ENCODE data around the gene NAPEPLD. TPM values are rescaled to one million over a fixed set of nuclear protein-coding genes. Genes with fewer than 3 reads are reported as not detected.
A peak's percentile ranks its signal among the peaks of the same experiment; 100 is the strongest.

The NAPEPLD gene
- polyA plus RNA-seq, 6 donors from 2014 or later = 6.0 to 9.6 (median 6.6) TPM

DNA sequence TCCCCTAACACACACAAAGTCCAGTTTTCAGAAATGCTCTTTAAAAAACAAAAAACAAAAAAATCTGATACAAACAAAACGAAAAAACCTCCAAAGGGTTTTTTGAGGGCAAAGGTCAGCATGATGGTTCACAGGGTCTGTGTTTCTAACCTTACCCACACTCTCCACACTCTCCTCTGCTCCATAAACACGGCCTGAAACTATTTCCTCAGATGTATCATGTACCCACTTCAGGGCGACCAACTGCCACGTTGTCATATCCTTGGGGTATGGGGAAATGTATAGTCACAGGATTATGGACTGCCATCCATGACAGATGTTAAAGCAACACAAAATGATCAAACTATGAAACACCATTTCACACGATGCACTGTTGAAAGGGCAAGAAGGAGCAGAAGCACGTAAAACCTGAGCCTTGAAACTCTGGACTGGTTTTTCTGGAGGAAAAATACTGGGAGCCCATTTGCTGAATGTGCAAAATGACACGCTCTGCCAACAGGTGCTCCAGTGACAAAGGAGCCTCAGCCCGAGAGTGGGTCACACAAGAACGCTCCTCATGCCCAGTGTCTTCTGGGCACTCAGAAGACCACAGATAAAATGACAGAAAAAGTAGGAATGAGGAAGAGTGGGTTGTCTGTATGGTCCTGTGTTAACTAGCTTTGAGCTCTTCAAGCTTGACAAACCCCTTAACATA is 15.8 kb downstream of the NAPEPLD start:
- H3K4me3 Mint-ChIP-seq = peak overlapping the region in 1 of 8 donors; percentile 1
- H3K36me3 Mint-ChIP-seq = peaks cover 4 to 10% of the 10 kb centered on the region in 2 donors
- peaks cover 25 to 31% (median 27%) of the 10 kb centered on the region in 3 donors for H3K4me1 Mint-ChIP-seq
- H3K27me3 Mint-ChIP-seq = no peaks in the 10 kb centered on the region
- peak overlapping the region in 2 of 6 donors; percentile 5 to 42 for H3K27ac Mint-ChIP-seq
- DNase-seq = no peak
- no peak for ATAC-seq (ENCODE audit: low read depth in 2 of 2)
- no peaks in the 10 kb centered on the region for H3K9me3 Mint-ChIP-seq

- Mint-ChIP-seq H3K9me3 (no peaks in the 10 kb centered on the region), H3K4me3 (no peak overlapping the region), H3K4me1 (peaks cover 27 to 38% (median 33%) of the 10 kb centered on the region in 3 donors), H3K36me3 (peaks cover 17 to 19% of the 10 kb centered on the region in 2 donors), H3K27me3 (no peaks in the 10 kb centered on the region), H3K27ac (no peak overlapping the region)
- DNase-seq (no peak), ATAC-seq (ENCODE audit: low read depth in 2 of 2) (no peak)
These were observed 17.8 kb downstream of the NAPEPLD start for GRCh38 chr7:103130901-103131624.

DNA sequence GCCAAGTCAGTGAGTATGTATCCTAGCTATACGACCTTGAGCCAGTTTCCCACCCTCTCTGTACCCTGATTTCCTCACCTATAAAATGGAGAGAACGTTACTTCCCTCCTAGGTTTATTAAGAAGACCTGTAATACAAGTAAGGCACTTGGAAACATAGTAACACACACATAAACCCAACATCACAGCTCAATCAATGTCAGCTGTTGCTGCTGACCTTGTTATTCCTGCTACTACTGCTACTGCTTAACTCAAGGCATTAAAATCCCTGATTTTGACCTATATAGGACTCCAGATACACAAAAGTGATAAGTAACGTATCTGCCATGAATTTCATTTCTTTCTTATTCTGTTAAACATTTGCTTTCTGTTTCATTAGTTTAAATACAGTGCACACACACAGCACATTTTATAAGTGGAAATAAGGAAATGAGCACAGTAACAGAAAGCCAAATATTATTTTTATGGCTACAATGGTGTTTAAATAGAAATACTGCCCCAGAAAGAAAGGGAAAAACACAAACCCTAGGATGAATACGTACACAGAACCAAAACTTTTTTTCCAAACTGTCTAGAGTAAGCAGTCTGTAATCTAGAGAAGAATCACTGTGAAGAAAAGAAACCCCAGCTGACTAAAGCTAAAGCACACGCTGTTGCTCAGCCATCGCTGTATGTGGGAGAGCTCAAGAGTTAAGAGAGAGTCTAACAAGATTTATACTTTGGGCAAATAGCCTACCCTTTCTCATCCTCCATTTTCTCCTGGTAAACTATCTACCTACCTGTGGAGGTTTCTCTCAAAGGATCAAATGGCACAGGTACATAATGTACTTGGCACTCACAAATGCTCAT is 19.0 kb downstream of the NAPEPLD start:
- ATAC-seq (ENCODE audit: low read depth in 2 of 2) = no peak
- Mint-ChIP-seq H3K36me3 (peaks cover 17 to 19% of the 10 kb centered on the region in 2 donors), H3K4me1 (peaks cover 27 to 38% (median 33%) of the 10 kb centered on the region in 3 donors), H3K4me3 (no peak overlapping the region), H3K27ac (peak overlapping the region in 1 of 6 donors; percentile 58), H3K27me3 (no peaks in the 10 kb centered on the region), H3K9me3 (no peaks in the 10 kb centered on the region)
- DNase-seq = no peak

DNA sequence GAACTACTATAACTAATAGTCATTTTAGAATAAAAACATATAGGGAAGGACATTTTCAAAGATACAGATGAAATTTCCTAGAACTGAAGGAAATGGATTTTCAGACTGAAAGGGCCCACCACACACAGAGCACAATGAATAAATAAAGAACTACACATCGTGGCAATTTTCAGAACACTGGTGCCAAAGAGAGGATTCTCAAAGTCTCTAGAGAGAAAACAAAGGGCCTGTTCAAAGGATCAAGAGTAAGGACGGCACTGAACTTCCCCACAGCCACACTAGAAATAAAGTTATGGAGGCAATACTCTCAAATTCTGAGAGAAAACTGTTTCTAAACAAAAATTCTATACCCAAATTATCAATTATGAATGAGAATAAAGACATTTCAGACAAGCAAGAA is 21.9 kb downstream of the NAPEPLD start:
- Mint-ChIP-seq H3K36me3 (peaks cover 21 to 27% of the 10 kb centered on the region in 2 donors), H3K27ac (peak overlapping the region in 2 of 6 donors; percentile 25 to 56), H3K4me3 (no peak overlapping the region), H3K4me1 (peaks cover 13 to 28% (median 24%) of the 10 kb centered on the region in 3 donors), H3K27me3 (no peaks in the 10 kb centered on the region), H3K9me3 (no peaks in the 10 kb centered on the region)
- no peak for DNase-seq
- ATAC-seq (ENCODE audit: low read depth in 2 of 2) = no peak

DNA sequence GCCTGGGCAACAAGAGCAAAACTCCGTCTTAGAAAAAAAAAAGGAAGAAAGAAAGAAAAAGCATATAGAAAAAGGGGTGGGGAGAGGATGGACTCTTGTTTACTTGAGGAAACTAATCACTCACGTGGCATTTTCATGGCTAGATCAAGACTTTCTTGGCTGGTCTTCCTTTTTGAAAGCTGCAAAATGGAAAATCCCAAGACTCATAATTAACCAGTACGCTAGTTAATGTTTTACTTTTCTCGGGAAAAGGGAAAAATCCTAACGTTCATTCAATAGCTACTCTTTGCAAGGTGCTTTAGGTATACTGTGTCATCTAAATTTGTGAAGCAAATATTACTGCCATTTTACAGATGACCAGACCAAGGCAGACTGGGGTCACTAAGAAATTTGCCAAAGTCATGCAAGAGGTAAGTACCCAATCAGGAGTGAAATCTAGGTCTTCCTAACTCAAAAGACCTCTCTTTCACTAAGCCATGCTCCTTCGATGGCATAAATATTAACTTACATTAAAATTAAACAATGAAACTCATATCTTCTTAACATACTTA is 24.4 kb downstream of the NAPEPLD start:
- DNase-seq (no peak), ATAC-seq (ENCODE audit: low read depth in 2 of 2) (no peak)
- no peak overlapping the region for H3K4me3 Mint-ChIP-seq
- H3K4me1 Mint-ChIP-seq = peaks cover 2 to 16% (median 13%) of the 10 kb centered on the region in 3 donors
- H3K36me3 Mint-ChIP-seq = peaks cover 31 to 38% of the 10 kb centered on the region in 2 donors
- H3K27ac Mint-ChIP-seq = peak overlapping the region in 1 of 6 donors; percentile 42
- H3K27me3 Mint-ChIP-seq = no peaks in the 10 kb centered on the region
- H3K9me3 Mint-ChIP-seq = no peaks in the 10 kb centered on the region

DNA sequence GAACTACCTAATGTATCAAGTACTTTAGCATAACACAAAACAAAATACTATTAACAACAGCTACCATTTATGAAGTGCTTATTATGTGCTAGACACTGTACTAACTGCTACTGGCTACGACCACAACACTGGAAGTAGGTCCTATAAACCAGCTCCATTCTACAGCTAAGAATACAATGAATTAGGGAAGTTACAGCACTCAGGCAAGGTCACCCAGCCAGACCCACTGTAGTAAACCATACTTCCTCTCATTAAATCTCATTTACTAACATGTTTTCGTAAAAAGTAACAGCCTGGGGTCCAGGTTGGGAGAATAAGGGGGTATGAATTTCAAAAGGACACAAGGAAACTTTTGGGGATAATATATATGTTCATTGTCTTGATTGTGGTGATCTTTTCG is 25.4 kb downstream of the NAPEPLD start:
- Mint-ChIP-seq H3K9me3 (no peaks in the 10 kb centered on the region), H3K27me3 (no peaks in the 10 kb centered on the region), H3K4me3 (no peak overlapping the region), H3K27ac (no peak overlapping the region), H3K4me1 (peaks cover 2 to 15% (median 13%) of the 10 kb centered on the region in 3 donors), H3K36me3 (peaks cover 32 to 37% of the 10 kb centered on the region in 2 donors)
- DNase-seq (no peak), ATAC-seq (ENCODE audit: low read depth in 2 of 2) (no peak)

GRCh38 chr7:103121641-103122040 is 27.3 kb downstream of the NAPEPLD start:
- Mint-ChIP-seq H3K4me1 (peaks cover 0 to 5% (median 5%) of the 10 kb centered on the region in 3 donors), H3K27me3 (no peaks in the 10 kb centered on the region), H3K27ac (peak overlapping the region in 2 of 6 donors; percentile 6 to 50), H3K4me3 (no peak overlapping the region), H3K9me3 (no peaks in the 10 kb centered on the region), H3K36me3 (peaks cover 19 to 21% of the 10 kb centered on the region in 2 donors)
- ATAC-seq (ENCODE audit: low read depth in 2 of 2) (no peak), DNase-seq (no peak)

GRCh38 chr7:103120362-103120761 is 28.5 kb downstream of the NAPEPLD start:
- H3K27ac Mint-ChIP-seq = no peak overlapping the region
- no peak overlapping the region for H3K4me3 Mint-ChIP-seq
- DNase-seq = no peak
- no peak for ATAC-seq (ENCODE audit: low read depth in 2 of 2)
- H3K27me3 Mint-ChIP-seq = no peaks in the 10 kb centered on the region
- H3K36me3 Mint-ChIP-seq = peaks cover 19 to 21% of the 10 kb centered on the region in 2 donors
- peaks cover 0 to 5% (median 5%) of the 10 kb centered on the region in 3 donors for H3K4me1 Mint-ChIP-seq
- no peaks in the 10 kb centered on the region for H3K9me3 Mint-ChIP-seq

GRCh38 chr7:103119791-103120291 is 29.1 kb downstream of the NAPEPLD start:
- DNase-seq (no peak), ATAC-seq (ENCODE audit: low read depth in 2 of 2) (no peak)
- peaks cover 19 to 21% of the 10 kb centered on the region in 2 donors for H3K36me3 Mint-ChIP-seq
- H3K4me1 Mint-ChIP-seq = peaks cover 0 to 5% (median 5%) of the 10 kb centered on the region in 3 donors
- H3K4me3 Mint-ChIP-seq = no peak overlapping the region
- no peaks in the 10 kb centered on the region for H3K9me3 Mint-ChIP-seq
- H3K27ac Mint-ChIP-seq = no peak overlapping the region
- H3K27me3 Mint-ChIP-seq = no peaks in the 10 kb centered on the region

DNA sequence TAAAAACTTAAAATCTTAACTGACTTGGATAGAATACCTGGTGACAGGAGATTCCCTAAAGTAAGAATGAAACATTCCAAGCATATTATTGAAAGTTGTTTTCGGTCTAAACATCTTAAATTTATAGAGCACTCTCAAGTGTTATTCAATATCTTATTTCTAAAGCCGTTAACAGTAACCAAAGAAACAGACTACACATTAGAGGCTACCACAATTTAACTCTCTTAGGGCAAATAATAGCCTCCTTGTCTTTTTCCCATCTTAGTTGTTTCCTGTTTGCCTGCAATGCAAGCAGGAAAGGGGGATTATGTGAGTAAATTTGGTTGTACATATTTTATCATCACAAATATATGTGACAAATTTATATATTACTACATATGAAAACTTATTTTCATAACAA is 31.4 kb downstream of the NAPEPLD start:
- Mint-ChIP-seq H3K27me3 (no peaks in the 10 kb centered on the region), H3K27ac (no peak overlapping the region), H3K4me3 (no peak overlapping the region), H3K4me1 (peaks cover 0 to 3% (median 0%) of the 10 kb centered on the region in 3 donors), H3K9me3 (peaks cover 0 to 1% (median 0%) of the 10 kb centered on the region in 7 donors), H3K36me3 (peaks cover 21 to 24% of the 10 kb centered on the region in 2 donors)
- DNase-seq = no peak
- no peak for ATAC-seq (ENCODE audit: low read depth in 2 of 2)

DNA sequence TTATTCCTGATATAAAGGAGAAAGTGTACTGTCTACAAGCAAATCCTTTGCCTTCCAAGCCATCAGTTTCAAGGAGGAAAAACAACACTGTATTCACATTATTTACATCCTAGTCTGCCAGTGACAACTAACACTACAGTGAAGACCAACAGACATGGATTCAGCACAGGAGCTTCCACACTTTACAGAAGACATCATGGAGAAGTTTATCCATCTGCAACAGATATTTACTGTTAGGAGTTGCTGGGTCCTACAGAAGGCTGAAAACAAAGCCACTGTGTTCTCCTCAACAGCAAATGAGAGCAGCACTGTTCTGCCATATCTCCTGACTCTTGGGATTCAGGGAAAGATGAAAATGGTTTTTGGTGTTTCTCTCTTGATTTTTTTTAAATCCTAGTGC is 31.9 kb downstream of the NAPEPLD start:
- Mint-ChIP-seq H3K4me3 (no peak overlapping the region), H3K36me3 (peaks cover 18 to 24% of the 10 kb centered on the region in 2 donors), H3K9me3 (peaks cover 0 to 1% (median 0%) of the 10 kb centered on the region in 7 donors), H3K27ac (no peak overlapping the region), H3K27me3 (no peaks in the 10 kb centered on the region), H3K4me1 (peaks cover 0 to 3% (median 0%) of the 10 kb centered on the region in 3 donors)
- ATAC-seq (ENCODE audit: low read depth in 2 of 2) (no peak), DNase-seq (no peak)

- H3K9me3 Mint-ChIP-seq = peaks cover 0 to 1% (median 0%) of the 10 kb centered on the region in 7 donors
- H3K27me3 Mint-ChIP-seq = no peaks in the 10 kb centered on the region
- H3K36me3 Mint-ChIP-seq = peaks cover 13 to 20% of the 10 kb centered on the region in 2 donors
- peaks cover 0 to 3% (median 0%) of the 10 kb centered on the region in 3 donors for H3K4me1 Mint-ChIP-seq
- no peak overlapping the region for H3K27ac Mint-ChIP-seq
- no peak overlapping the region for H3K4me3 Mint-ChIP-seq
- ATAC-seq (ENCODE audit: low read depth in 2 of 2) (no peak), DNase-seq (no peak)
These were observed 32.4 kb downstream of the NAPEPLD start for GRCh38 chr7:103116511-103116910.

- DNase-seq (no peak), ATAC-seq (ENCODE audit: low read depth in 2 of 2) (no peak)
- H3K4me3 Mint-ChIP-seq = no peak overlapping the region
- peaks cover 0 to 2% (median 0%) of the 10 kb centered on the region in 7 donors for H3K9me3 Mint-ChIP-seq
- peaks cover 1 to 5% (median 3%) of the 10 kb centered on the region in 3 donors for H3K4me1 Mint-ChIP-seq
- H3K27me3 Mint-ChIP-seq = no peaks in the 10 kb centered on the region
- H3K36me3 Mint-ChIP-seq = peaks cover 7 to 19% of the 10 kb centered on the region in 2 donors
- no peak overlapping the region for H3K27ac Mint-ChIP-seq
These were observed 33.1 kb downstream of the NAPEPLD start for GRCh38 chr7:103115771-103116170.

Measured in naive B cell (primary cell).